Stimulated activated CD4-positive, alpha-beta T cell treated with anti-CD3 and anti-CD28 coated beads, TNF-alpha, amount 100 ng/mL, for 24 hours (primary cell): Measurements from ENCODE around the gene SELP.
"Not testable (repeated sequence)": the region's sequence is repeated elsewhere in the genome, so short reads cannot be mapped to it uniquely, and the experiment has no call there.

Source experiments
- DNase-seq, 3 experiments: peaks; one replicate each; pipeline ENCODE4 v3.0.0-alpha.2; 2020; ENCODE audit warnings: low read depth in 3 of 3

Gene SELP

GRCh38 chr1:169630006-169630405 is at the start of gene SELP:
SELP (minus strand) TSS chr1:169630124; CDS start chr1:169630074, 50 bp downstream.
- DNase-seq = no peak

- no peak for DNase-seq
These were observed 49.8 kb upstream of the SELP start for GRCh38 chr1:169679692-169680091.

GRCh38 chr1:169676001-169676400 is 46.1 kb upstream of the SELP start:
- no peak for DNase-seq

GRCh38 chr1:169670836-169671235 is 40.9 kb upstream of the SELP start:
- no peak for DNase-seq

- DNase-seq = not testable (repeated sequence)
These were observed 40.3 kb upstream of the SELP start for GRCh38 chr1:169670244-169670643.

GRCh38 chr1:169667699-169668596 is 38.0 kb upstream of the SELP start:
- DNase-seq = not testable (repeated sequence)

DNA sequence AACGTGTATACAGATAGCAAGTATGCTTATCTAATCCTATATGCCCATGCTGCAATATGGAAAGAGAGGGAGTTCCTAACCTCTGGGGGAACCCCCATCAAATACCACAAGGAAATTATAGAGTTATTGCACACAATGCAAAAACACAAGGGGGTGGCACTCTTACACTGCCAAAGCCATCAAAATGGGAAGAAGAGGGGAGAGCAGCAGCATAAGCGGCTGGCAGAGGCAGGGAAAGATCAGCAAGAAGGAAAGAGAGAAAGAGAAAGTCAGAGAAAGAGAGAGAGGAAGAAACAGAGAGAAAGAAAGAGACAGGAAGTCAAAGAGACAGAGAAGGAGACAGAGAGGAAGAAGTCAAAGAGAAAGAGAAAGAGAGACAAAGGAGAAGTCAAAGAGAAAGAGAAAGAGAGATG is 37.3 kb upstream of the SELP start:
- DNase-seq = not testable (repeated sequence)

DNA sequence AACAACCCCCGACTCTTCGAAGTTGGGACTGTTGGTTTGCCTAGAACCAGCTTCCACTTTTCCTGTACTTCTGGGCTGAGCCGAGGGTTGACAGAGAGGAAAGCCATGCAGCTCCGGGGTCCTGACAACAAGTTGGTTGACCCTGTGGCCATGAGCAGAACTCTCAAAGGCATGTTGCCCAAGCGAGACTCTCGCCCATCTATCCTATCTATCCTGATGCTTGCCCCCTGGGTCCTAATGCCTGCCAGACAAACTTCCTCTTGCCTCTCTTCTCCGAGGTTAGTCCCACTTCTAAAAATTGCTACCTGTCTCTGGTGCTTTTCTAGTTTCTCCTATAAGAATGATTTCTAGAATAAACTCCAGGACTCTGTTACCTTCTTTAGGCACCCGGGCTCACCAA is 32.8 kb upstream of the SELP start:
- DNase-seq = not testable (repeated sequence)

- not testable (repeated sequence) for DNase-seq
These were observed 31.1 kb upstream of the SELP start for GRCh38 chr1:169661066-169661465.

GRCh38 chr1:169658777-169659176 is 28.9 kb upstream of the SELP start:
- DNase-seq = not testable (repeated sequence)

DNA sequence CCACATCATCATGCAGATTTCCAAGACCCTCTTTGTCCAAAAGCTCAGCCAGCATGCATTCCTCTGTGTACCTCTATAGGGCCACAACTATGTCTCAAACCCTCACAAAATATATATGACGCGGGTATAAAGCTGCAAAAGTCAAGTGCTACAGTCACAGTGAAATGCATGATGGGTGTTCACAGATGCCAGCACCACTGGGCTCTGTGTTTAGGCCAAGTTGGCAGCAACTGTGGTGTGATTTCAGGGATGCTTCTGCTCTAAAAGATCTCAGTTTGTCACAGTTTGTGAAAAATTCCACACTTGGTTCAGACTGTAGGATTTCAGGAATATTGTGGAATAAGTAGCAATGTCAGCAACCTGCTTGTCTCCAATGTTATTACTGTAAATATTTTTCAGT is 23.9 kb upstream of the SELP start:
- no peak for DNase-seq

- DNase-seq = no peak
These were observed 21.1 kb upstream of the SELP start for GRCh38 chr1:169651035-169651434.

DNA sequence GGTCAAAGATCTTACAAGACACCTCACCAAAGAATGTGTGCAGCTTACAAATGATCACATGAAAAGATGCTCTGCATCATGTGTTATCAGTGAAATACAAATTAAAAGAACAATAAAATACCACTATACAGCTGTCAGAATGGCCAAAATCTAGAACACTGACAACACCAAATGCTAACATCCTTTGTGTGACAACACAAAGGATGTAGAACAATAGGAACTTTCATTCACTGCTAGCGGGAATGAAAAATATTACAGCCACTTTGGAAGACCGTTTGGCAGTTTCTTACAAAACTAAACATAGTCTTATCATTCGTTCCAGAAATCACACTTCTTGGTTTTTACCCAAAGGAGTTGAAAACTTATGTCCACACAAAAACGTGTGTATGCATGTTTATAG is 20.6 kb upstream of the SELP start:
- no peak for DNase-seq

- no peak for DNase-seq
These were observed 18.8 kb upstream of the SELP start for GRCh38 chr1:169648709-169649108.

- no peak for DNase-seq
These were observed 18.3 kb upstream of the SELP start for GRCh38 chr1:169648187-169648586.

- no peak for DNase-seq
These were observed 17.6 kb upstream of the SELP start for GRCh38 chr1:169647512-169647911.

DNA sequence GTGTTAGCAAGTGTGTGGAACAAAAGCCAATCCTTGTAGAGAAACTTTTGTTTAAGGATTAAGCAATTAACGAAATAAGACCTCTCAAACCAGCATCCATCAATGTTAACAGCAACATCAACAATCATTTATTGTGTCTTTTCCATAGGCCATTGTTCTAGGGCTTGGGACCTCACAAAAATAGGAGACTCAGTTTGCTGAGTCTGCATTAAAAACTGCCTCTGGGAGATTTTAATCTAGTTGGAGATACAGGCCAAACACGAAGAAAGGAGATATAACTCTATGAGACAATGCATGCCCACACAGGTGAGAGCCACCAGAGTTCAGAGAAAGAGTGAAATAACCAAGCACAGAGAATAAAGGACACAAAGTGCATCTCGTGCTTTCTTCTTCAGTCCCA is 14.4 kb upstream of the SELP start:
- no peak for DNase-seq

DNA sequence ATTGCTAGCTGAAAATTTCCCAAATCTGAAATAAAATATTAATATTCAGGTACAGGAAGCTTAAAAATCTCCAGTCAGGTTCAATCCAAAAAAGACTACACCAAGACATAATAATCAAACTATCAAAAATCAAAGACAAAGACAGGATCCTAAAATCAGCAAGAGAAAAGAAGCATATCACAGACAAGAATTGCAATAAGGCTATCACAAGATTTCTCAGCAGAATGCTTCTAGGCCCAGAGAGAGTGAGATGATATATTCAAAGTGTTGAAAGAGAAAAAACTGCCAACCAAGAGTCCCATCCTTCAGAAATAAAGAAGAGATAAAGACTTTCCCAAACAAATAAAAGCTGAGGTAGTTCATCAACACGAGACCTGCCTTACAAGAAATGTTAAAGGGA is 5.0 kb upstream of the SELP start:
- DNase-seq = no peak

DNA sequence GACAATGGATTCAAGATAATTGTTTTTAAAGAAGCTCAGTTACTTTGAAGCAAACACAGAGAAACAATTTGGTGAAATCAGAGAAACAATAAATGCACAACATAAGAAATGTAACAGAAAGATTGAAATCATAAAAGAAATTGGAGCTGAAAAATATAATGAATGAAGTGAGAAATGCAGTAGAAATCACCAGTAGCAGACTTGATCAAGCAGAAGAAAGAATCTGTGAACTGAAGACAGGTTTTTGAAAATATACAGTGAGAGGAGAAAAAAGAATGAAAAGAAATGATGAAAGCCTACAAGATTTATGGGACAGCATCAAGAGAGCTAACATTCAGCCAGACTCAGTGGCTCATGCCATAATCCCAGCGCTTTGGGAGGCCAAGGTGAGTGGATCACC is 4.2 kb upstream of the SELP start:
- no peak for DNase-seq

DNA sequence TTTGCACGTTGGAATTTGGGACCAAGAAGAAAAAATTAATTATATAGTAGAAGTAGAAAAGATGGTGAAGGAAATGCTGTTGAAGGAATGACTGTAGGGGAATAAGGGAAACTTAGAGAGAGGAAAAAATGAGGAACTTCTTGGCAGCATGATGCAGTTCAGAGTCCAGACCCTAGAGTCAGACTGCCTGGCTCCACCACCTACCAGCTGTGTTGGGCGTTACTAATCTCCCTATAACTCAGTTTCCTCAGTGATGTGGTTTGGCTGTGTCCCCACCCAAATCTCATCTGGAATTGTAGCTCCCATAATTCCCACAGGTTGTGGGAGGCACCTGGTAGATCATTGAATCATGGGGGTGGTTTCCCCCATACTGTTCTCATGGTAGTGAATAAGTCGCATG is 1.3 kb upstream of the SELP start:
- no peak for DNase-seq

DNA sequence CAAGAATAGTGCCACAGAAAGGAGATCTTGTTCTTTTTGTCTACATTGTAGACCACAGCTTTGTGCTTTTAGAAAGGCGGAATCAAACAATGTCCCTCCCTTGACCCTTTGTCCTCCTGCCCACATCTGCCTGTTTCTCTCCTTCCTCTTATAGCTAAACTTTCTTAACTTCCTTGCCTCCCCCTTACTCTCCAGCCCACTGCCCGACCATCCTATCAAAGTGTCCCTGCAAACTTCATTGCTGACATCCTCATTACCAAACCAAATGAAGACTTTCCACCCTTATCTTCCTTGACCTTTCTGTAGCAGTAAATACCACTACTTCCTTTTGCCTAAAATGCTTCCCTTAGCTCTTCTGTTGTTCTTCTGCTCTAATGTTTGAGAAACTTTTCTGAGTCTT is 5.0 kb downstream of the SELP start:
- DNase-seq = no peak

DNA sequence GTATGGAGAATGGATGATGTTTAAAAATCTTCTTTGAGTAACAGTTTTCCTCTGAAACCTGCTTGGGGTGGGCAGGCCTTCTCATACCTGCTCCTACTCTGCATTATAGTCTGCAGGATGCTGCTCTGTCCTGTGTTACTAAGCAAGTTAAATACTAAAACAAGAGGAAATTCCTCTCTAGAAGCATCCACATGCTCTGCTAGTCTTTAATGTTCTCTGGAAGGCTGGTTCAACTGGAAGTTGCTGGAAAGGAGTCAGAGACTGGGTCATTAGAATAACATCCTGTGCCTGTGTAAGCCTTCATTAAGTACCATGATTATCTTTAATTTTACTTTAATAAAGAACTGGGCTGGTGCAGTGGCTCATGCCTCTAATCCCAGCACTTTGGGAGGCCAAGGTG is 5.8 kb downstream of the SELP start:
- DNase-seq = no peak

DNA sequence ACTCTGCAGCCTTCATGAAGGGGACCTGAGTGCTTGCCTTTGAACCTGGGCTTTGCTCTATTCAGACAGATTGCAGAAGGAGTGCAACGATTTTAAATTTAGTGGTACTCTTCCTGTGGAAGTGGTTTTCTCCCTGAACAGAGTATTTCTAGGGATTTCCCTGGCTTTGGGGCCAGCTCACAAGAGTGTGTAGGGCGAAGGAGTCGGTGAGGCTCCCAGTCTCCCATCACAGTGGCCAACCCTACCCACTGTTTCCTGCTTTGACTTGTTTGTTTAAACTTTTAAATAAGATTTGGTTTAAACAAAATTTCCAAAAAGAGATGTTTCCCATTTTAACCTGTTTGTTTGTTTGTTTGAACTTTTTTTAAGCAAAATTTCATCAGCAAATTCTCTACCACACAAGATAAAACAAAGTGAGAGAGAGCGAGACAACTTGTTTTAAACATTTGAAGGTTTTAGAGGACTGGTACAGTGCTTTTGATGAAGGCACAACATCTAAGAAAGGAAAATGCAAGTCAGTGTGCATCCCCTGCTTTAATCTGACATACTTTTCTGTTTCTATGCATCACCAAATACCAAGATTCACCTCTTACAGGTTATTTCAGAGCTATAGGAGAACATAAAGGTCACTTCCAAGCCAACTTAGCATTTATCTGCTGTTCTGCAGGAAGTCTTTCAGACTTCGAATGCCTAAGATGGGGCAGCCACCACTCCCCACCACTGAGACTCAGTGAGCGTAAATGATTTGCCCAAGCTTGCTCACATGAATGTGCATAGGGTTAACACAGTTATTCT is 6.6 kb downstream of the SELP start:
- DNase-seq = no peak
